HepG2 (cell line): Measurements from ENCODE around the gene TNNI2. TPM values are rescaled to one million over a fixed set of nuclear protein-coding genes. Genes with fewer than 3 reads are reported as not detected.

Source experiments
- ETV5 ChIP-seq: IDR thresholded peaks from 2 replicates; pipeline ENCODE4 v1.6.1; 2018; ENCODE audit warnings: missing biosample characterization, missing genetic modification reagents, inconsistent platforms, borderline replicate concordance
- HNRNPUL1 ChIP-seq: fragments of 200-400 bp; formaldehyde crosslinking; IDR thresholded peaks from 2 replicates; pipeline ENCODE4 v1.6.1; 2017; ENCODE audit warnings: low read depth, mild to moderate bottlenecking, low read length, moderate library complexity
- IRF2 ChIP-seq: IDR thresholded peaks from 2 replicates; pipeline ENCODE4 v1.6.1; 2018; ENCODE audit warnings: missing genetic modification reagents, missing compliant biosample characterization
- KAT7 ChIP-seq: IDR thresholded peaks from 2 replicates; pipeline ENCODE4 v1.6.1; 2018; ENCODE audit warnings: borderline replicate concordance, missing compliant biosample characterization
- KMT2A ChIP-seq: sonication (generic); formaldehyde crosslinking; IDR thresholded peaks from 2 replicates; pipeline ENCODE4 v1.4.0; 2020; ENCODE audit warnings: missing genetic modification reagents
- NFE2L1 ChIP-seq: sonication (generic); formaldehyde crosslinking; IDR thresholded peaks from 2 replicates; pipeline ENCODE4 v1.4.0; 2020; ENCODE audit warnings: missing genetic modification reagents, mild to moderate bottlenecking, borderline replicate concordance
- RARA ChIP-seq: IDR thresholded peaks from 2 replicates; pipeline ENCODE4 v1.6.1; 2016; ENCODE audit warnings: missing genetic modification reagents, missing compliant biosample characterization
- STAT5B ChIP-seq: sonication (generic); formaldehyde crosslinking; IDR thresholded peaks from 2 replicates; pipeline ENCODE4 v1.4.0; 2020; ENCODE audit warnings: missing genetic modification reagents
- SYNCRIP ChIP-seq: fragments of 200-400 bp; formaldehyde crosslinking; IDR thresholded peaks from 2 replicates; pipeline ENCODE4 v1.6.1; 2018; ENCODE audit warnings: mild to moderate bottlenecking, low read depth, low read length; ENCODE audit not compliant: insufficient read depth
- ZBTB7A ChIP-seq: sonication (generic); formaldehyde crosslinking; IDR thresholded peaks from 2 replicates; pipeline ENCODE4 v1.8.0; 2022; ENCODE audit warnings: mild to moderate bottlenecking, missing genetic modification reagents
- ZKSCAN5 ChIP-seq: sonication (generic); formaldehyde crosslinking; IDR thresholded peaks from 2 replicates; pipeline ENCODE4 v1.5.1; 2020; ENCODE audit warnings: mild to moderate bottlenecking, missing genetic modification reagents
- polyA plus RNA-seq, 8 experiments: library from polyadenylated mRNA; depleted of rRNA in 3 of 8; stranded (reverse) in 7 of 8; unstranded in 1 of 8; fragments of >200 nt; fragmentation: Illumina TruSeq in 4 of 8; extraction: Trizol in 4 of 8; gene quantifications; 2 replicates each; pipeline versions ENCODE4 v1.2.1 to v1.2.3, GENCODE V29; 2011 to 2016; ENCODE audit warnings: low read depth in 4 of 8, missing spikeins in 1 of 8, mixed read lengths in 1 of 8; ENCODE audit not compliant: insufficient read depth in 1 of 8
- total RNA-seq, 5 experiments: library from RNA; depleted of rRNA; stranded (reverse); fragments of >200 nt; fragmentation: Illumina TruSeq; extraction: Trizol; gene quantifications; 2 replicates each; pipeline ENCODE4 v1.2.3, GENCODE V29; 2016; ENCODE audit warnings: low read depth in 1 of 5
- TF ChIP-seq, protein P1 (sequence below): IDR thresholded peaks from 2 replicates; pipeline ENCODE4 v1.6.1; 2016; ENCODE audit warnings: missing compliant biosample characterization, missing genetic modification reagents, borderline replicate concordance
- TF ChIP-seq, protein P2 (sequence below): sonication (generic); formaldehyde crosslinking; IDR thresholded peaks from 2 replicates; pipeline ENCODE4 v1.4.0; 2020; ENCODE audit warnings: missing genetic modification reagents
- TF ChIP-seq, protein P3 (sequence below): sonication (generic); formaldehyde crosslinking; IDR thresholded peaks from 2 replicates; pipeline ENCODE4 v1.4.0; 2020; ENCODE audit warnings: missing genetic modification reagents, borderline replicate concordance
- TF ChIP-seq, protein P4 (sequence below): sonication (generic); formaldehyde crosslinking; IDR thresholded peaks from 2 replicates; pipeline ENCODE4; 2020; ENCODE audit warnings: missing genetic modification reagents, mild to moderate bottlenecking, borderline replicate concordance

The TNNI2 gene
- total and polyA plus RNA-seq, 2 of the 13 experiments (the other 11 are each of a cell fraction or from before 2014, with no cell fraction given): 7.2 to 12.0 TPM

DNA sequence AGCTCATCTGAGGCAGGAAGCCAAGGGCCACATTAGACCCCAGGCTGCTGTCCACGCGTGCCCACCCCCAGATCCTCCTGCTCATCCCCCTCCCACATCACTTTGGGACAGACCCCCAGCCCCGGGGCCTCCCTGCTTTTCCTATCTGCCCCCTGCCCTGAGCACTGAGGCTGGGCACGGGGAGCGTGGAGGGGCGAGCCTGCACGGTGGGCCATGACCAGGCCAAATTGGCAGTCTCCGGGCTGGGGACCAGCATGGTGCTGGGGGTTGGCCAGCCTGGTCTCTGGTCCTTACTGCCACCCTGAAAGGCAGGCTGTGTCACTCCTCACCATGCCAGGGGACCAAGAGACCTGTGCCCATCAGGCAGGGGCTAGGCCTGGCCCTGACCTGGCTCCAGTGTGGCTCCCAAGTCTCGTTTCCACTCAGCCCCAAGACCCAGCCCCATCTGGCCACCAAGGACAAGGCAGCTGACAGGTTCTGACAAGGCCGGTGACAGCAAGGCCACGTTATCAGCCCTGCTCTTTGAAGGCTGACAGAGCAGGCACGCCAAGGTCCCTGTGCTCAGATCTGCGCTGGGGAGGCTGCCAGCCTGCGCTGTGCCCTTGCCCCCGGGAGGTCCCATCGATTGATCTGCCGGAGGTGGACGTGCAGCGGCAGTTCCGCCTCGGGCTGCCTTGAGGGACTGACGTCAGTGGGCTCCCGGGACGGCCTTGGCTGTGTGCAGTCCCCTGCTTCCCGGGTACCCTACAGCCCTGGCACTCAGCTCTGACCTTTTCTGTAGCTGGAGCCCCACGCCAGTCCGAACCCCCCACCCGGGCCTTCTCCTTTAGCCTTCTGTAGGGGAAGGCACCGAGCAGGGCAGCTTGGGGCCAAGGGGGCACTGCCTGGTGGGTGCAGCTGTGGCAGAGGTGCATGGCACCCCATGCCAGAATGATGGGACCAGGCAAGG is 3.6 kb downstream of the TNNI2 start (continued):
- TF ChIP-seq ZBTB7A (CRISPR knock-in tag) (peak; percentile 97), KAT7 (CRISPR knock-in tag) (0 out of 2 replicates have a peak, but pooled peaks have one; percentile 44), NFE2L1 (CRISPR knock-in tag) (peak; percentile 50; the same call in 1 of the 2 replicates), IRF2 (CRISPR knock-in tag) (peak; percentile 78; the same call in 1 of the 2 replicates), HNRNPUL1 (no peak), SYNCRIP (no peak), KMT2A (CRISPR knock-in tag) (peak; percentile 64; the same call in 1 of the 2 replicates), RARA (CRISPR knock-in tag) (peak; percentile 96), STAT5B (CRISPR knock-in tag) (0 out of 2 replicates have a peak, but pooled peaks have one; percentile 31), ZKSCAN5 (CRISPR knock-in tag) (no peak; the same call in 1 of the 2 replicates), ETV5 (CRISPR knock-in tag) (peak; percentile 99)
- TF ChIP-seq, protein P1, sequence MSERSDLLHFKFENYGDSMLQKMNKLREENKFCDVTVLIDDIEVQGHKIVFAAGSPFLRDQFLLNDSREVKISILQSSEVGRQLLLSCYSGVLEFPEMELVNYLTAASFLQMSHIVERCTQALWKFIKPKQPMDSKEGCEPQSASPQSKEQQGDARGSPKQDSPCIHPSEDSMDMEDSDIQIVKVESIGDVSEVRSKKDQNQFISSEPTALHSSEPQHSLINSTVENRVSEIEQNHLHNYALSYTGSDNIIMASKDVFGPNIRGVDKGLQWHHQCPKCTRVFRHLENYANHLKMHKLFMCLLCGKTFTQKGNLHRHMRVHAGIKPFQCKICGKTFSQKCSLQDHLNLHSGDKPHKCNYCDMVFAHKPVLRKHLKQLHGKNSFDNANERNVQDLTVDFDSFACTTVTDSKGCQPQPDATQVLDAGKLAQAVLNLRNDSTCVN (CRISPR knock-in tag): peak; percentile 79; the same call in 1 of the 2 replicates
- TF ChIP-seq, protein P2, sequence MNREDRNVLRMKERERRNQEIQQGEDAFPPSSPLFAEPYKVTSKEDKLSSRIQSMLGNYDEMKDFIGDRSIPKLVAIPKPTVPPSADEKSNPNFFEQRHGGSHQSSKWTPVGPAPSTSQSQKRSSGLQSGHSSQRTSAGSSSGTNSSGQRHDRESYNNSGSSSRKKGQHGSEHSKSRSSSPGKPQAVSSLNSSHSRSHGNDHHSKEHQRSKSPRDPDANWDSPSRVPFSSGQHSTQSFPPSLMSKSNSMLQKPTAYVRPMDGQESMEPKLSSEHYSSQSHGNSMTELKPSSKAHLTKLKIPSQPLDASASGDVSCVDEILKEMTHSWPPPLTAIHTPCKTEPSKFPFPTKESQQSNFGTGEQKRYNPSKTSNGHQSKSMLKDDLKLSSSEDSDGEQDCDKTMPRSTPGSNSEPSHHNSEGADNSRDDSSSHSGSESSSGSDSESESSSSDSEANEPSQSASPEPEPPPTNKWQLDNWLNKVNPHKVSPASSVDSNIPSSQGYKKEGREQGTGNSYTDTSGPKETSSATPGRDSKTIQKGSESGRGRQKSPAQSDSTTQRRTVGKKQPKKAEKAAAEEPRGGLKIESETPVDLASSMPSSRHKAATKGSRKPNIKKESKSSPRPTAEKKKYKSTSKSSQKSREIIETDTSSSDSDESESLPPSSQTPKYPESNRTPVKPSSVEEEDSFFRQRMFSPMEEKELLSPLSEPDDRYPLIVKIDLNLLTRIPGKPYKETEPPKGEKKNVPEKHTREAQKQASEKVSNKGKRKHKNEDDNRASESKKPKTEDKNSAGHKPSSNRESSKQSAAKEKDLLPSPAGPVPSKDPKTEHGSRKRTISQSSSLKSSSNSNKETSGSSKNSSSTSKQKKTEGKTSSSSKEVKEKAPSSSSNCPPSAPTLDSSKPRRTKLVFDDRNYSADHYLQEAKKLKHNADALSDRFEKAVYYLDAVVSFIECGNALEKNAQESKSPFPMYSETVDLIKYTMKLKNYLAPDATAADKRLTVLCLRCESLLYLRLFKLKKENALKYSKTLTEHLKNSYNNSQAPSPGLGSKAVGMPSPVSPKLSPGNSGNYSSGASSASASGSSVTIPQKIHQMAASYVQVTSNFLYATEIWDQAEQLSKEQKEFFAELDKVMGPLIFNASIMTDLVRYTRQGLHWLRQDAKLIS (CRISPR knock-in tag): peak; percentile 95; the same call in 1 of the 2 replicates
- TF ChIP-seq, protein P3, sequence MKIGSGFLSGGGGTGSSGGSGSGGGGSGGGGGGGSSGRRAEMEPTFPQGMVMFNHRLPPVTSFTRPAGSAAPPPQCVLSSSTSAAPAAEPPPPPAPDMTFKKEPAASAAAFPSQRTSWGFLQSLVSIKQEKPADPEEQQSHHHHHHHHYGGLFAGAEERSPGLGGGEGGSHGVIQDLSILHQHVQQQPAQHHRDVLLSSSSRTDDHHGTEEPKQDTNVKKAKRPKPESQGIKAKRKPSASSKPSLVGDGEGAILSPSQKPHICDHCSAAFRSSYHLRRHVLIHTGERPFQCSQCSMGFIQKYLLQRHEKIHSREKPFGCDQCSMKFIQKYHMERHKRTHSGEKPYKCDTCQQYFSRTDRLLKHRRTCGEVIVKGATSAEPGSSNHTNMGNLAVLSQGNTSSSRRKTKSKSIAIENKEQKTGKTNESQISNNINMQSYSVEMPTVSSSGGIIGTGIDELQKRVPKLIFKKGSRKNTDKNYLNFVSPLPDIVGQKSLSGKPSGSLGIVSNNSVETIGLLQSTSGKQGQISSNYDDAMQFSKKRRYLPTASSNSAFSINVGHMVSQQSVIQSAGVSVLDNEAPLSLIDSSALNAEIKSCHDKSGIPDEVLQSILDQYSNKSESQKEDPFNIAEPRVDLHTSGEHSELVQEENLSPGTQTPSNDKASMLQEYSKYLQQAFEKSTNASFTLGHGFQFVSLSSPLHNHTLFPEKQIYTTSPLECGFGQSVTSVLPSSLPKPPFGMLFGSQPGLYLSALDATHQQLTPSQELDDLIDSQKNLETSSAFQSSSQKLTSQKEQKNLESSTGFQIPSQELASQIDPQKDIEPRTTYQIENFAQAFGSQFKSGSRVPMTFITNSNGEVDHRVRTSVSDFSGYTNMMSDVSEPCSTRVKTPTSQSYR (CRISPR knock-in tag): peak; percentile 60; the same call in 1 of the 2 replicates
- TF ChIP-seq, protein P4, sequence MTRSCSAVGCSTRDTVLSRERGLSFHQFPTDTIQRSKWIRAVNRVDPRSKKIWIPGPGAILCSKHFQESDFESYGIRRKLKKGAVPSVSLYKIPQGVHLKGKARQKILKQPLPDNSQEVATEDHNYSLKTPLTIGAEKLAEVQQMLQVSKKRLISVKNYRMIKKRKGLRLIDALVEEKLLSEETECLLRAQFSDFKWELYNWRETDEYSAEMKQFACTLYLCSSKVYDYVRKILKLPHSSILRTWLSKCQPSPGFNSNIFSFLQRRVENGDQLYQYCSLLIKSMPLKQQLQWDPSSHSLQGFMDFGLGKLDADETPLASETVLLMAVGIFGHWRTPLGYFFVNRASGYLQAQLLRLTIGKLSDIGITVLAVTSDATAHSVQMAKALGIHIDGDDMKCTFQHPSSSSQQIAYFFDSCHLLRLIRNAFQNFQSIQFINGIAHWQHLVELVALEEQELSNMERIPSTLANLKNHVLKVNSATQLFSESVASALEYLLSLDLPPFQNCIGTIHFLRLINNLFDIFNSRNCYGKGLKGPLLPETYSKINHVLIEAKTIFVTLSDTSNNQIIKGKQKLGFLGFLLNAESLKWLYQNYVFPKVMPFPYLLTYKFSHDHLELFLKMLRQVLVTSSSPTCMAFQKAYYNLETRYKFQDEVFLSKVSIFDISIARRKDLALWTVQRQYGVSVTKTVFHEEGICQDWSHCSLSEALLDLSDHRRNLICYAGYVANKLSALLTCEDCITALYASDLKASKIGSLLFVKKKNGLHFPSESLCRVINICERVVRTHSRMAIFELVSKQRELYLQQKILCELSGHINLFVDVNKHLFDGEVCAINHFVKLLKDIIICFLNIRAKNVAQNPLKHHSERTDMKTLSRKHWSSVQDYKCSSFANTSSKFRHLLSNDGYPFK (CRISPR knock-in tag): peak; percentile 55; the same call in 1 of the 2 replicates
